ENCODE measurements around the gene EID3.
A peak's percentile ranks its signal among the peaks of the same experiment; 100 is the strongest.

The EID3 gene

GRCh38 chr12:104285740-104286515 lies 17.6 kb upstream of the EID3 start:
- Histone ChIP-seq H3K36me3 (ENCODE audit: control insufficient read depth, insufficient read depth, low read length) (no peaks in the 10 kb centered on the region), H3K4me3 (replicated peaks; ENCODE audit: low read depth, low read length) (0 out of 2 replicates have a peak overlapping the region, but pooled peaks have one; percentile 89), H3K27me3 (replicated peaks; ENCODE audit: control insufficient read depth, insufficient read depth, low read length) (no peaks in the 10 kb centered on the region)
- TF ChIP-seq CTCF (IDR thresholded peaks at IDR 0.05; ENCODE audit: insufficient read depth, low read length, poor library complexity, severe bottlenecking) = no peak
- no peak for DNase-seq (ENCODE audit: extremely low read depth, insufficient read length)

GRCh38 chr12:104286516-104287482 lies 16.7 kb upstream of the EID3 start:
- DNase-seq (ENCODE audit: extremely low read depth, insufficient read length) = peak; percentile 94
- no peak for TF ChIP-seq CTCF (IDR thresholded peaks at IDR 0.05; ENCODE audit: insufficient read depth, low read length, poor library complexity, severe bottlenecking)
- no peaks in the 10 kb centered on the region for H3K27me3 ChIP-seq (replicated peaks; ENCODE audit: control insufficient read depth, insufficient read depth, low read length)
- no peaks in the 10 kb centered on the region for H3K36me3 ChIP-seq (ENCODE audit: control insufficient read depth, insufficient read depth, low read length)
- H3K4me3 ChIP-seq (replicated peaks; ENCODE audit: low read depth, low read length) = peak overlapping the region; percentile 89

GRCh38 chr12:104288635-104289274 lies 14.8 kb upstream of the EID3 start:
- peak; percentile 31 for TF ChIP-seq CTCF (IDR thresholded peaks at IDR 0.05; ENCODE audit: insufficient read depth, low read length, poor library complexity, severe bottlenecking)
- Histone ChIP-seq H3K27me3 (replicated peaks; ENCODE audit: control insufficient read depth, insufficient read depth, low read length) (no peaks in the 10 kb centered on the region), H3K36me3 (ENCODE audit: control insufficient read depth, insufficient read depth, low read length) (peaks cover 6% of the 10 kb centered on the region), H3K4me3 (replicated peaks; ENCODE audit: low read depth, low read length) (peak overlapping the region; percentile 89)
- peak; percentile 98 for DNase-seq (ENCODE audit: extremely low read depth, insufficient read length)

GRCh38 chr12:104290320-104290719 lies 13.2 kb upstream of the EID3 start:
- no peak overlapping the region for H3K4me3 ChIP-seq (replicated peaks; ENCODE audit: low read depth, low read length)
- peaks cover 7% of the 10 kb centered on the region for H3K36me3 ChIP-seq (ENCODE audit: control insufficient read depth, insufficient read depth, low read length)
- H3K27me3 ChIP-seq (replicated peaks; ENCODE audit: control insufficient read depth, insufficient read depth, low read length) = no peaks in the 10 kb centered on the region
- TF ChIP-seq CTCF (IDR thresholded peaks at IDR 0.05; ENCODE audit: insufficient read depth, low read length, poor library complexity, severe bottlenecking) = no peak
- no peak for DNase-seq (ENCODE audit: extremely low read depth, insufficient read length)

GRCh38 chr12:104290855-104291254 lies 12.7 kb upstream of the EID3 start:
- H3K36me3 ChIP-seq (ENCODE audit: control insufficient read depth, insufficient read depth, low read length) = peaks cover 8% of the 10 kb centered on the region
- no peaks in the 10 kb centered on the region for H3K27me3 ChIP-seq (replicated peaks; ENCODE audit: control insufficient read depth, insufficient read depth, low read length)
- no peak overlapping the region for H3K4me3 ChIP-seq (replicated peaks; ENCODE audit: low read depth, low read length)
- no peak for DNase-seq (ENCODE audit: extremely low read depth, insufficient read length)
- TF ChIP-seq CTCF (IDR thresholded peaks at IDR 0.05; ENCODE audit: insufficient read depth, low read length, poor library complexity, severe bottlenecking) = no peak
